Caki2 (cell line): ENCODE data around the gene TENT5C. TPM values are rescaled to one million over a fixed set of nuclear protein-coding genes. Genes with fewer than 3 reads are reported as not detected.

Experiments used
- DNase-seq: peaks from one replicate; pipeline ENCODE4 v3.0.0-alpha.2; 2015; ENCODE audit warnings: low read depth
- in situ Hi-C: cut with HindIII; loops from 2 replicates; pipeline ENCODE4 v1.10.0; 2016; ENCODE audit warnings: low sequenced_read_pairs, low pct_unique_long_range_greater_than_20kb, mixed read lengths
- total RNA-seq: library from RNA; depleted of rRNA; stranded (reverse); fragments of >200 nt; shearing (Covaris generic); gene quantifications from 2 replicates; pipeline ENCODE4 v1.2.3, GENCODE V29; 2014; ENCODE audit warnings: low replicate concordance

Gene TENT5C
- total RNA-seq, 1 experiment from 2014 or later: 0.07 TPM

DNA sequence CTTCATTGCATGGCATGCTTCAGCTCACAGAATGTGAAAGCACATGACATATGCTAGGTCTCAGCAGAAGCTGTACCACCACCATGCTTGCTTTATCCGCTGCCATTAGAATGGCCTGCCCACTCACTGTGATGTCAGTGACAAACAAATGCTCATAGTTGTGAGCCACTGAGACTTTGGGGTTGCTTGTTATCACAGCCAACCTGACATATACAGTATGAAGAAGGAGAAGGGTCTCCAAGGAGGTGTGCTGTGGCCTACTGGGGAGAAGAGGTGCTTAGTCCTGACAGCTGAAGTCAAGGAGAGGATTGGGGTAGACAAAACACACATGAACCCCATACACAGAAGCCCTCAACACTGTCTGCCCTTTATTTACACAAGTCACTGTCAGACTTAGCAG is 19.5 kb upstream of the TENT5C start:
- in situ Hi-C loops: no loop called here
- no peak for DNase-seq

GRCh38 chr1:117586747-117587498 is 18.9 kb upstream of the TENT5C start:
- no peak for DNase-seq
- in situ Hi-C loops: no loop called here

- no peak for DNase-seq
- in situ Hi-C loops: no loop called here
These were observed 18.1 kb upstream of the TENT5C start for GRCh38 chr1:117587499-117588356.

DNA sequence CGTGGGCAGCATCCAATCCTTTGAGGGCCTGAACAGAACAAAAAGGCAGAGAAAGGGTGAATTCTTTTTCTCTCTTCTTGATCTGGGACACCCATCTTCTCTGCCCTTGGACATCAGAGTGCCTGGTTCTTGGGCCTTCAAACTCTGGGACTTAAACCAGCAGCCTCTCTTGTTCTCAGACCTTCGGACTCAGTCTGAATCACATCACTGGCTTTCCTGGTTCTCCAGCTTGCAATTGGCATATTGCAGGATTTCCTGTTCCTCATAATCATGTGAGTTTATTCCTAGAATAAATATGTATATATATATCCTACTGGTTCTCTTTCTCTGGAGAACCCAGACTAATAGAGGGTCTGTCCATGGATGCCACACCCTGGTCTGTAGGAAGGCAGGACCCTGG is 16.3 kb upstream of the TENT5C start:
- no peak for DNase-seq

GRCh38 chr1:117590273-117590925 is 15.4 kb upstream of the TENT5C start:
- in situ Hi-C loops: no loop called here
- DNase-seq: no peak

More for the DNA sequence above, 16.3 kb upstream of the TENT5C start:
- in situ Hi-C loops: no loop called here

DNA sequence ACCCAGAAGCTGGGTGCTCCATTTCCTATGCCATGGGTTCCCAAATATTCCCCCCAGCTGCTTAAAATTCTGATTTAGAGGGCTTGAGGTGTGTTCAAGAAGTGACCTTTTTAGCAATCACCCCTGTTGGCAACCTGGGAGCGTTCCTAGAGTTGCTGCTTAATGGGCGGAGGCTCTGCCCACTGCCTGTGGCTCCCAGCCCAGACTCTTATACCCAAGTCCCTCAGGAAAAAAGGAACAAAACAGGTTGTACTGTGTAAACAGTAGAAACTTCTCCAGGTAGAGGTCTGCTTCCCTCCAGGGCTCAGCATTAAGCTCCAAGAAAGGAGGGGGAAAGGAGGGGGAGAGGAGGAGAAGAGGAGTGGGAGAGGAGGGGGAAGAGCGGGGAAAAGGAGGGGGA is 14.6 kb upstream of the TENT5C start:
- in situ Hi-C loops: no loop called here
- no peak for DNase-seq

GRCh38 chr1:117592155-117592554 is 13.7 kb upstream of the TENT5C start:
- in situ Hi-C loops: no loop called here
- DNase-seq: no peak

GRCh38 chr1:117594261-117594990 is 11.4 kb upstream of the TENT5C start:
- no peak for DNase-seq
- in situ Hi-C loops: no loop called here

- in situ Hi-C loops: no loop called here
These were observed 9.7 kb upstream of the TENT5C start for GRCh38 chr1:117596023-117596720.

DNA sequence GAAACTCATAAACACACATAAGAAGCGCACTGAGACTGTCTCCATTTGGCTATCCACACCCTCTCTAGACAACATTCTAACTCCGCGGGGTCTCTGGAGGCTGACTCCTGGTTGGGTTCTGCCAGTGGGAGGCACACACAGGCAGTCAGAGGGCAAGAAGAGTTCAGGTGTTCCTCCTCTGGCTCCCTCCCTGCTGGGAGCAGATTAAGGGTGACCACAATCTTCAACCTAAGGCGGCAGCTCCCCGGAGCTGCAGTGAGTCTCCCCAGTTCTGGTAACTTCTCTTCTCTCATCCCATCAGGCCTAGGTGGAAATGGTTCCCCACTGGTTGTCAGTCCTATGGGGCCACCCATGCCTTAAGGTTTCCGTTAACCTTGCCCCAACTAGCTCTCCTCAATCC is 7.4 kb upstream of the TENT5C start:
- DNase-seq: no peak
- in situ Hi-C loops: no loop called here

More at GRCh38 chr1:117596023-117596720, 9.7 kb upstream of the TENT5C start:
- no peak for DNase-seq

DNA sequence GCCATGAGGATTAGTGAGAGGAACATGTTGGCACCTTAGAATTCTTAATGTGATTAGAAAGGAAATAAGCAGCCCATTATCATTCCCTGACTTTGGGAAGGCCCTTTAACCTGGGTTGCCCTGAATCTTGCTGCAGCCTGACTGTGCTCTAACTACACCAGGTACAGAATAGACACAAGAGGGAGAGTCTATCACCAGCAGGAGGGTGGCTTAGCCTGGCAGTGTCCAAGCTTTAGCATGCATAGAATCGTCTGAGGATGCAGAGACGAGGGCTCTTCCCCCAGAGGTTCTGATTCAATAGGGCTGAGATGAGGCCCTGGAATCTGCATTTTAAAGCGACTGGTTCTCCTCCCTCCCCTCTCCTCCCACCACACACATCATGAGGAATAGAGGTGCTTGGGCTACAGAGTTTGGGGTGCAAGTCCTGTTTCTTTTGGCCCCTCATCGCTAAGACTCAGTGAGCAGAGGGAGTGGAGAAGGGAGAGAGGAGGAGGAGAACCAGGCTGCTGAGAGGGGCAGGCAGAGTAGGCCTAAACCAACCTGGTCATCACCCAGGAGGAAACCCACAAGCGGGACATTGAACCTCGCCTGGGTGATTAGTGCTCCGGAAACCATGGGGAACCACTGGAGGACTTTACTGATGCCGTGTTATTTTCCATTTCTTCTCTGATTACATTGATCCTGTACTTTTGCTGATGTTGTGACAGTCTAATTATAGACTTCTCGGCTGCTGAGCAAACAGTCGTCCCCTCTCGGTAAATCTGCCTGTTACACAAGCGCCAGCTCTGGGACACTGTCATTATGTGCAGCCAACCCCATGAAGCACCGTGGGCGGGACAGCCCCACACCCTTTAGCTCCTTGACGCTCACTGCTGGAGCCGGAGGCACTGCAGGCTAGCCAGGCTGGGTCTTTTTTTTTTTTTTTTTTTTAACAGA is 6.3 kb upstream of the TENT5C start:
- in situ Hi-C loops: no loop called here
- no peak for DNase-seq

DNA sequence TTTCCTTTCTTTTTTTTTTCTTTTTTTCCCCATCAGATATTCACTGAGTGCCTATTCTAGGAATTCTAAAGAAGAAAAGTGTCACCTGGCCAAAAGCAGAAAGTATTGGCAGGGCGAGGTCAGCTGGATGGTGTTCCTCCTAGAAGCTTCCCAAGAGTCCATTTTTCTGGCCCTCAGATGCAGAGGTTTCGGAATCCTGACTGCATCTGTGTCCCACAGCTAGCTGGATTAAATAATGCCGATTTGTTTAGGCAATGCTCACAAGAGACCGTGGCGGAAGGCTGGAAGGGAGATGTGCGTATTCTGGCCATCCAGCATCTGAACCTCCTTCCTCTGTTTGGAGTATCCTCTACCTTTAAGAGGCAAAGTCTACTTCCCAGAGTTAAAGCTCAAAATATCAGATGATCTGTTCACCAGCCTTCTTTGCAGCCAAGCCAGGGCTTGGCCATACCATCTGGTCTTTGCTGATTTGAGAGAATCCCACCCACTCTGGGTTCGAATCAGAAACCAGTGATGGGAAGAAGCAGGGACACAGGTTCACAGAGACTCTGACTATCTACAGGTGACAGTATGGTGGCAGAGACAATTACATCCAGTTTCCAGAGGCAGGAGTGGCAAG is 5.4 kb upstream of the TENT5C start:
- no peak for DNase-seq
- in situ Hi-C loops: no loop called here

GRCh38 chr1:117600966-117601365 is 4.9 kb upstream of the TENT5C start:
- in situ Hi-C loops: no loop called here
- DNase-seq: no peak

GRCh38 chr1:117602862-117603261 is 3.0 kb upstream of the TENT5C start:
- DNase-seq: no peak
- in situ Hi-C loops: no loop called here

GRCh38 chr1:117605164-117605773 is 579 bp upstream of the TENT5C start:
- DNase-seq: no peak
- in situ Hi-C loops: no loop called here
